Right lobe of liver (tissue), 6 donors: ENCODE data around the gene NPW. TPM values are rescaled to one million over a fixed set of nuclear protein-coding genes. Genes with fewer than 3 reads are reported as not detected.

Experiments used
- ATAC-seq, 4 donors: fragments of 200-7000 bp; cut with Tn5 transposase; one replicate each; pipeline ENCODE4 v1.9.1; 2020; ENCODE audit warnings: mild to moderate bottlenecking in 4 of 4, moderate library complexity in 4 of 4
- DNase-seq, 3 donors: peaks; one replicate each; pipeline ENCODE4 v3.0.0-alpha.2; 2020
- H3K27ac ChIP-seq, 3 donors: fragments of 200-600 bp; one replicate each; pipeline ENCODE4 v1.8.0; 2022
- H3K27me3 ChIP-seq, 2 donors: fragments of 200-600 bp; one replicate each; pipeline ENCODE4 v1.8.0; 2022
- H3K36me3 ChIP-seq, 4 donors: fragments of 200-600 bp; sonication (generic) in 1 of 4; one replicate each; pipeline versions ENCODE4 v1.5.1 to v1.8.0; 2017 to 2022; ENCODE audit warnings: control low read depth in 1 of 4
- H3K4me1 ChIP-seq, 4 donors: fragments of 200-600 bp; sonication (generic) in 1 of 4; one replicate each; pipeline versions ENCODE4 v1.5.1 to v1.8.0; 2017 to 2022; ENCODE audit warnings: control low read depth in 1 of 4
- H3K4me3 ChIP-seq, 3 donors: fragments of 200-600 bp; one replicate each; pipeline ENCODE4 v1.8.0; 2022
- H3K9me3 ChIP-seq, 4 donors: fragments of 200-600 bp; sonication (generic) in 1 of 4; one replicate each; pipeline versions ENCODE4 v1.5.1 to v1.8.0; 2017 to 2022; ENCODE audit warnings: control low read depth in 1 of 4
- POLR2A ChIP-seq: fragments of 450-650 bp; IDR thresholded peaks from one replicate; pipeline ENCODE4 v1.6.1; 2017; ENCODE audit warnings: antibody characterized with exemption, mild to moderate bottlenecking
- WGBS: methylation state at CpG from one replicate; pipeline ENCODE4 v1.1.6; 2018; ENCODE audit warnings: low coverage, low lambda C conversion rate; ENCODE audit not compliant: insufficient coverage; ENCODE audit errors: missing lambda C conversion rate; 5-methylcytosine and 5-hydroxymethylcytosine counted together
- intact Hi-C, 2 donors: fragments of 100-400 bp; cut with DNase I; formaldehyde crosslinking; loops; one replicate each; pipeline versions ENCODE4 v1.11.2 to v1.14.1; 2022
- total RNA-seq, 6 experiments: library from RNA; depleted of rRNA in 2 of 6; stranded (reverse); fragments of >200 nt in 2 of 6; fragmentation: NEBNext Ultra II Directional in 3 of 6; extraction: Animal tissue kit (Norgen Biotek cat#: 25700) in 3 of 6; gene quantifications; one replicate each; pipeline versions ENCODE4 v1.1.0 to v1.2.4, GENCODE V29; 2016 to 2023
- TF ChIP-seq, protein P1 (sequence below), 4 donors: fragments of 200-600 bp in 3 of 4; fragments of 450-650 bp in 1 of 4; IDR thresholded peaks; one replicate each; pipeline versions ENCODE4 v1.5.1 to v1.8.0; 2016 to 2022; ENCODE audit warnings: antibody characterized with exemption in 4 of 4, mild to moderate bottlenecking in 2 of 4
- donor health status: DM: no; HTN: yes; CAD: no.
- donor health status: DM: no; HTN: no; CAD: no.
- donor health status: DM: no; HTN: no; CAD: no.
- donor health status: DM: no; HTN: yes; CAD: no.
- donor health status: DM: no; HTN: yes; CAD: no.

Gene NPW
- total RNA-seq, 6 experiments from 2014 or later, result 2.7 to 12.3 (median 8.2) TPM

DNA sequence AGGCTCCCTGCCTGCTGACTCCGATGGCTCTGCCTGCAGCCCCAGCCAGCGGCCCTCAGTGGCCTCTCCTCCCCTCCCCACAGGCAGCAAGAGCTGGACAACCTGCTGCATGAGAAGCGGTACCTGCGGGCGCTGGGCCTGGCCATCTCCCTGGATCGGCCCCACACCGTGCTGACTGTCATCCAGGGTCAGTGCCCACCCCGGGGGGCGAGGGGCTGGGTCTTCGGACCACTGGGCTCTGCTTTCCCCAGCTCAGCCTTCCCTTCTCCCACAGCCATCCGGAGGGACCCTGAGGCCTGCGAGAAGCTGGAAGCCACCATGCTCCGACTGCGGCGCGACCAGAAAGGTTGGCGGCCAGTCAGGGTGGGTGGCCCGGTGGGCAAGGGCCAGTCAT, 41.7 kb upstream of the NPW start:
- H3K27ac ChIP-seq, result no peak overlapping the region
- H3K27me3 ChIP-seq, result no peaks in the 10 kb centered on the region
- peaks cover 0 to 8% (median 3%) of the 10 kb centered on the region in 4 donors for H3K4me1 ChIP-seq
- WGBS, result no CpG with 5 or more reads among the region's 18 CpGs
- no peak overlapping the region for H3K4me3 ChIP-seq
- DNase-seq (no peak), ATAC-seq (no peak)
- peaks cover 0 to 33% (median 10%) of the 10 kb centered on the region in 4 donors for H3K36me3 ChIP-seq
- no peak for TF ChIP-seq POLR2A
- TF ChIP-seq, protein P1, sequence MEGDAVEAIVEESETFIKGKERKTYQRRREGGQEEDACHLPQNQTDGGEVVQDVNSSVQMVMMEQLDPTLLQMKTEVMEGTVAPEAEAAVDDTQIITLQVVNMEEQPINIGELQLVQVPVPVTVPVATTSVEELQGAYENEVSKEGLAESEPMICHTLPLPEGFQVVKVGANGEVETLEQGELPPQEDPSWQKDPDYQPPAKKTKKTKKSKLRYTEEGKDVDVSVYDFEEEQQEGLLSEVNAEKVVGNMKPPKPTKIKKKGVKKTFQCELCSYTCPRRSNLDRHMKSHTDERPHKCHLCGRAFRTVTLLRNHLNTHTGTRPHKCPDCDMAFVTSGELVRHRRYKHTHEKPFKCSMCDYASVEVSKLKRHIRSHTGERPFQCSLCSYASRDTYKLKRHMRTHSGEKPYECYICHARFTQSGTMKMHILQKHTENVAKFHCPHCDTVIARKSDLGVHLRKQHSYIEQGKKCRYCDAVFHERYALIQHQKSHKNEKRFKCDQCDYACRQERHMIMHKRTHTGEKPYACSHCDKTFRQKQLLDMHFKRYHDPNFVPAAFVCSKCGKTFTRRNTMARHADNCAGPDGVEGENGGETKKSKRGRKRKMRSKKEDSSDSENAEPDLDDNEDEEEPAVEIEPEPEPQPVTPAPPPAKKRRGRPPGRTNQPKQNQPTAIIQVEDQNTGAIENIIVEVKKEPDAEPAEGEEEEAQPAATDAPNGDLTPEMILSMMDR (IDR thresholded peaks at IDR 0.05), result no peak
- H3K9me3 ChIP-seq, result no peaks in the 10 kb centered on the region
- intact Hi-C loops, result no loop called here

DNA sequence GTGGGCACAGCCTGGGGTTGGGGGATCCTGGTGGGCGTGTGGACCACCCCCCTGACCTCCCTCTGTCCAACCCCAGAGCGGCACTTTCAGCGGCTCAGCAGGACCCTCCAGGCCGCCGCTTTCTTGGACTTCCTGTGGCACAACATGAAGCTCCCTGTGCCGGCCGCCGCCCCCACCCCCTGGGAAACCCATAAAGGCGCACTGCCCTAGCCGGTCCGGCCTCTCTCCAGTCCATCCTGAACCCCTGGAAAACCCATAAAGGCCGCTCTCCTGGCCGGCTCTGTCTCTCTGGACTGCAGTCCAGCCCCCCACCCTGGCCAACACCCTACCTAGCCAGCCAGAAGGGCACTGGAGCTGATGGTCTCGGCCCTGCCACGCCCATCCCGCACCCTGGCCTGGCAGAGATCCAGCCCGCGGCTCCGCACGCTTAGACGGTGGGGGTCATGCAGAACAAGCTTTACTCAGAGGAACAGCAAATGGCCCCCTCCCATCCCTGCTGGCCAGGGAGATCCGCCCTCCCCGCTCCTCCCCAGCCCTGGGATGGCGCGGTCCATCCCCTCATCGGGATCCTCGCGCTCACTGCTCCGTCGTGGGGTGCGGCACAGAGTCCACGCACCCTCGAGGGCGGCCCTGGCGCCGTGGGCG, 41.0 kb upstream of the NPW start:
- WGBS, result 70% methylated on average over 4 of the region's 37 CpGs
- intact Hi-C loops, result no loop called here
- ATAC-seq, result no peak
- Histone ChIP-seq H3K36me3 (peaks cover 0 to 33% (median 10%) of the 10 kb centered on the region in 4 donors), H3K4me3 (no peak overlapping the region), H3K27me3 (no peaks in the 10 kb centered on the region), H3K27ac (no peak overlapping the region), H3K9me3 (no peaks in the 10 kb centered on the region), H3K4me1 (peaks cover 0 to 10% (median 3%) of the 10 kb centered on the region in 4 donors)
- DNase-seq, result no peak
- TF ChIP-seq POLR2A, result no peak
- TF ChIP-seq, protein P1 (IDR thresholded peaks at IDR 0.05), result no peak

DNA sequence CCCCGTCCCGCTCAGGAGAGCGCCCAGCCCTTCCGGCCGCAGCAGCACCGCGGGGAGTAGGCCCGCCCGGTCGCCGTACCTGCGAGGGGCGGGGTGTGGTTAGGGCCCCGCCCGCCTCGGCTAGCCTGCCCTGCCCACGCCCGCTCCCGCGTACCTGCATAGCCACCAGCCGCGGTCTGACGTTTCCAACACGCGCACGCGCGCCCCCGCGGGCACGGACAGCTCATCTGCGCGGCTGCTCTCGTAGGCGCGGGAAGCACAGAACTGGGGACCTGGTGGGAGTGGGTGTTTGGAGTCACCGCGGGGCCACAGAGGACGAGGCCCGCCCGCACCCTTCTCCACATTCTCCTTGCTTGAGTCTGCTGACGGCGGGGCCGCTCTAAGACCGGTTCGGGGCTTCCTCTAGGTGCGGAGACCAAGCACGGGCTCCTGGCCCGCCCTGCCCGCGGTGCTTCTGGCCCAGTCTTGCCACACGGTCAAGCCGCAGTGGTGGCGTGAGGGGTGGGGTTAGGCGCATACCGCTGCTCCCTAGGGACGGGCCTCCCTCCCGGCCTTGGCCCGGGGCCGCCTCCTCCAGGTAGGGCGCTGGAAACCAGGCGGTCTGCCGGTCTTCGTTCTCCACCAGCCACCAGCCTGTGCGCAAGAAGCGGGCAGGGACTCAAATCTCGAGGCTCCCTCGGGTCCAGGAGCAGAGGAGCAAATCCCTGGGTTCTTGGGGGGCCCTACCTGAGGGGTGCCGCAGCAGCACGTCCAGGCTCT, 40.1 kb upstream of the NPW start:
- Histone ChIP-seq H3K4me1 (peaks cover 0 to 10% (median 3%) of the 10 kb centered on the region in 4 donors), H3K36me3 (peaks cover 0 to 31% (median 10%) of the 10 kb centered on the region in 4 donors), H3K27ac (no peak overlapping the region), H3K9me3 (no peaks in the 10 kb centered on the region), H3K4me3 (no peak overlapping the region), H3K27me3 (no peaks in the 10 kb centered on the region)
- ATAC-seq (no peak), DNase-seq (no peak)
- intact Hi-C loops, result no loop called here
- TF ChIP-seq POLR2A, result no peak
- TF ChIP-seq, protein P1 (IDR thresholded peaks at IDR 0.05), result no peak
- 28% methylated on average over 6 of the region's 70 CpGs for WGBS

DNA sequence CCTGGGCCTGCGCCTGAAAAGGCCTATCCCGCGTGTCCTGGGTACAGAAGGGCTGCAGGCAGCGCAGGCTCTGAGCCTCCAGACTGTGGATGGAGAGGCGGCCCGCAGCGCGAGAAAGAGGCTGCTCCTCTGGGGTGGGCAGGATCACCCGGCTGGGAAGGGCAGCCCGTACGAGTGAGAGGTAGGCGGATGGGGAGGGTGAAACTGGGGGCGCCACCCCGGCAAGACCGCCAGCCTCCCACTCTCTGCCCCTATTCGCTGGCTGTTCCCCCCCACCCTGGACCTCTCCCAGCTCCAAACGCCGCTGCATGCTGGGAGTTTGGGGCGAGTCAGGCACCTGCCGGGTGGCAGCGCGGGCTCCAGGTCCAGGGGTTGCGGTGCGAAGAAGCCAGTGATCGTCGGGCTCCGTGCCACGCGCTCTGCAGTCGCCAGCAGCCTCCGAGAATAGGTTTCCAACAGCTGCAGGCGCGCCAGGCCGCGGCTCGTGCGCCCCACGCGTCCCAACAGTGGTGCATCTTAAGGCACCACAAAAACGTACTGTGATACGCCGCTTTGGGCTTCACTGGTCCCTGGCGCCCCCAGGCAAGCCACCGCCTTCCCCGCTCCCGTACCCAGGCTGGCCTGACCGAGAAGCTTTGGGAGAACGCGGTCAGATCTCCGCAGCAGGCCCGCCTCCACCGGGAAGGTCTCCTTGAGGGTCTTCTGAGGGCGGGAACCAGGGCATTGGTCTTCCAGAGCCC, 39.4 kb upstream of the NPW start:
- H3K9me3 ChIP-seq, result no peaks in the 10 kb centered on the region
- no peak for TF ChIP-seq POLR2A
- TF ChIP-seq, protein P1 (IDR thresholded peaks at IDR 0.05), result no peak
- DNase-seq (no peak), ATAC-seq (no peak)
- intact Hi-C loops, result no loop called here
- H3K4me3 ChIP-seq, result no peak overlapping the region
- 52% methylated on average over 3 of the region's 53 CpGs for WGBS
- H3K27me3 ChIP-seq, result no peaks in the 10 kb centered on the region
- no peak overlapping the region for H3K27ac ChIP-seq
- H3K36me3 ChIP-seq, result peaks cover 0 to 27% (median 10%) of the 10 kb centered on the region in 4 donors
- peaks cover 0 to 16% (median 8%) of the 10 kb centered on the region in 4 donors for H3K4me1 ChIP-seq
